ENCODE data around the gene SP7.

DNA sequence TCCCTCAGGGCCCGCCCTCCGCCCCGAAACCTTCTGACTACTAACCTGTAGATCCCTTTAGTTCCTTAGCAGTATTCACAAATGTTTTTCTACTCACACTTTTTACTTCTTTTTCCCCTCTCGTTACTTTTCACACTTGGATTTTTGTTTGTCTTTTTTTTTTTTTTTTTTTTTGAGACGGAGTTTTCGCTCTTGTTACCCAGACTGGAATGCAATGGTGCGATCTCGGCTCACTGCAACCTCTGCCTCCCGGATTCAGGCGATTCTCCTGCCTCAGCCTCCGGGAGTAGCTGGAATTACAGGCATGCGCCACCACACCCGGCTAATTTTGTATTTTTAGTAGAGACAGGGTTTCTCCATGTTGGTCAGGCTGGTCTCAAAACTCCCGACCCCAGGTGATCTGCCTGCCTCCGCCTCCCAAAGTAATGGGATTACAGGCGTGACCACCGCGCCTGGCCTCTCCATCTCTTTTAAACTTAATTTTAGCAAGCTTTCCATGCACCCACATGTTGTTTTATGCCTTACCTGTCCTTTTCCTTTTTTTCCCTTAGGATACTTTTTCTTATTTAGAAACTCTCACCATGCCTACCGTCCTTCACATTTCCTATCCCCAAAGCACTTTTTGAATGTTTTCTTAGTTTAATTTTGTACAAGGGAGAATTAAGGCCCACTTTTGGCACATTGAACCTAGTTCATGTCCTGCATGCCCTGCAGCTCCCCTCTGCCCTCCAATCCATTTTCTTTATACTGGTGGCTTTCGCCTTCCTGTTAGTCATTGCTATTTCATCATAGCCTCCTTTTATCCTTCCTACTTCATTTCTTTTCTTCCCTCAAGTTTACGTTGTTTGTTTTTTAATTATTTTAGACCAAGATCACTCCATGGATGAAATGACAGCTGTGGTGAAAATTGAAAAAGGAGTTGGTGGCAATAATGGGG is 44.9 kb upstream of the SP7 start:
- TF ChIP-seq POLR2AphosphoS5 (IDR thresholded peaks at IDR 0.05; ENCODE audit: low read depth) (no peak), CTCF (conservative IDR thresholded peaks at IDR 0.05; ENCODE audit: low read depth in 2 of 2) (no peak), REST (IDR thresholded peaks at IDR 0.05; ENCODE audit: unreplicated experiment) (no peak)
